Progenitor cell of endocrine pancreas (in vitro differentiated cells): ENCODE measurements around the gene PRKN. TPM values are rescaled to one million over a fixed set of nuclear protein-coding genes. Genes with fewer than 3 reads are reported as not detected.

Experiments used
- DNase-seq: peaks from one replicate; pipeline ENCODE4 v3.0.0; 2021; ENCODE audit warnings: low spot score; ENCODE audit not compliant: unreplicated experiment
- H3K27ac Mint-ChIP-seq: 2 replicates; pipeline ENCODE4 v1.8.0; 2021; ENCODE audit warnings: mild to moderate bottlenecking, moderate library complexity, mixed read lengths
- H3K27me3 Mint-ChIP-seq: 2 replicates; pipeline ENCODE4 v1.8.0; 2021; ENCODE audit warnings: mixed read lengths
- H3K36me3 Mint-ChIP-seq: 2 replicates; pipeline ENCODE4 v1.8.0; 2022; ENCODE audit warnings: mixed read lengths; ENCODE audit not compliant: insufficient read depth
- H3K4me1 Mint-ChIP-seq: 2 replicates; pipeline ENCODE4 v1.8.0; 2021; ENCODE audit warnings: low read depth, mixed read lengths
- H3K4me3 Mint-ChIP-seq: 2 replicates; pipeline ENCODE4 v1.8.0; 2021; ENCODE audit warnings: low read depth, mild to moderate bottlenecking, moderate library complexity, mixed read lengths
- H3K9me3 Mint-ChIP-seq: 2 replicates; pipeline ENCODE4 v1.8.0; 2021; ENCODE audit warnings: low read depth, mixed read lengths
- CTCF ChIP-seq: fragments of 200-600 bp; sonication (generic); IDR thresholded peaks from one replicate; pipeline ENCODE4 v1.5.0; 2021; ENCODE audit warnings: antibody characterized with exemption, mild to moderate bottlenecking; ENCODE audit not compliant: unreplicated experiment
- total RNA-seq: library from RNA; stranded (reverse); gene quantifications from 2 replicates; pipeline ENCODE4 v1.2.1, GENCODE V29; 2021

Gene PRKN
- total RNA-seq, 1 donor from 2014 or later: 4.6 TPM

- Mint-ChIP-seq H3K36me3 (peaks cover 3% of the 10 kb centered on the region), H3K27ac (no peak overlapping the region), H3K4me1 (peaks cover 4% of the 10 kb centered on the region), H3K9me3 (peaks cover 7% of the 10 kb centered on the region), H3K4me3 (no peak overlapping the region), H3K27me3 (no peaks in the 10 kb centered on the region)
- no peak for TF ChIP-seq CTCF
- no peak for DNase-seq
These were observed 1361.9 kb downstream of the PRKN start for GRCh38 chr6:161365633-161366032.

GRCh38 chr6:161363286-161363685 lies 1364.3 kb downstream of the PRKN start:
- peaks cover 7% of the 10 kb centered on the region for H3K9me3 Mint-ChIP-seq
- no peak overlapping the region for H3K4me3 Mint-ChIP-seq
- no peak overlapping the region for H3K27ac Mint-ChIP-seq
- no peak for DNase-seq
- TF ChIP-seq CTCF: no peak
- no peaks in the 10 kb centered on the region for H3K27me3 Mint-ChIP-seq
- H3K4me1 Mint-ChIP-seq: peaks cover 4% of the 10 kb centered on the region
- peaks cover 3% of the 10 kb centered on the region for H3K36me3 Mint-ChIP-seq

DNA sequence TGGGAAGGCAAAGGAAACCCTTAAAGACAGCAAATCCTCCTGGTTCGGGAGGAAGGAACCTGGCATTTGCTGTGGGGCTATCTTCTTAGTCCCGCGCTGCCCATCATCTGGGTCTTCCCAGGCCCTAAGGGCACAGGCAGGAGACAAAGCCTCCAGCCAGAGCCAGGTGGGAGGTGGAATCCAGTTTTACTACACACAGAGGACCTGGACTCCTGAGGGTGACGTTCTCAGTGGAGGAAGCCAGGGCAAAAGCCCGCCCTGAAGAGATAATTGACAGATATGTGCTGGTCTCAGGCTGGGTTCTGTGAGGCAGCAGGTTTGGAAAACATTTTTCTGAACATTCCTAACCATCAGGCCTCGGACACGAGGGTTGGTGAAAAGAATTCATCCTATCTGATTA lies 1365.3 kb downstream of the PRKN start:
- no peaks in the 10 kb centered on the region for H3K27me3 Mint-ChIP-seq
- peaks cover 3% of the 10 kb centered on the region for H3K36me3 Mint-ChIP-seq
- no peak overlapping the region for H3K27ac Mint-ChIP-seq
- peaks cover under 1% of the 10 kb centered on the region for H3K4me1 Mint-ChIP-seq
- peaks cover 7% of the 10 kb centered on the region for H3K9me3 Mint-ChIP-seq
- no peak for DNase-seq
- TF ChIP-seq CTCF: no peak
- no peak overlapping the region for H3K4me3 Mint-ChIP-seq

DNA sequence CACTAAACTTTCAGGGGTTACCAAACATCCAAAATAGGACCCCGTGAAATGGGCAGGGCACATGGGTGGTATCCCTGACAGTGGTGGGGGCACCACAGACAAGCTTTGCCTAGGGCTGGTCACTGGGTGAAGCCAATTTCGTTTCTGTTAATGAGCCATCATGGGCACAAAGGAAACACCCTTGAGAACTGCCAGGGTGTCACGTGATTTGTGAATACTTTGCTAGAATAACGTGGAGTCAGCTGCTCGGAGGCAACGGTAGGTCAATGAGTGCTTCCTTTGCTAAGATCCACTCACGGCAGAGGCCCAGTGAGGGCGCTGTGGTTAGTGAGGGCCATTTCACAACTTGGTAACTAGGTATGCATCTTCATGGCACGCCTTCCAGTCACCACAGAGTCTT lies 1366.0 kb downstream of the PRKN start:
- Mint-ChIP-seq H3K27me3 (no peaks in the 10 kb centered on the region), H3K4me1 (no peaks in the 10 kb centered on the region), H3K9me3 (peaks cover 7% of the 10 kb centered on the region), H3K27ac (no peak overlapping the region), H3K4me3 (no peak overlapping the region), H3K36me3 (peaks cover 3% of the 10 kb centered on the region)
- DNase-seq: no peak
- no peak for TF ChIP-seq CTCF

GRCh38 chr6:161360520-161360919 lies 1367.0 kb downstream of the PRKN start:
- no peaks in the 10 kb centered on the region for H3K4me1 Mint-ChIP-seq
- no peak overlapping the region for H3K27ac Mint-ChIP-seq
- H3K4me3 Mint-ChIP-seq: no peak overlapping the region
- peaks cover 3% of the 10 kb centered on the region for H3K36me3 Mint-ChIP-seq
- peaks cover 7% of the 10 kb centered on the region for H3K9me3 Mint-ChIP-seq
- no peaks in the 10 kb centered on the region for H3K27me3 Mint-ChIP-seq
- TF ChIP-seq CTCF: no peak
- DNase-seq: no peak
